ENCODE data around the gene CNDP2. TPM values are rescaled to one million over a fixed set of nuclear protein-coding genes. Genes with fewer than 3 reads are reported as not detected.

The CNDP2 gene
- total RNA-seq, 1 experiment from 2014 or later: 310 TPM

- ATAC-seq (no peak), DNase-seq (ENCODE audit: low read depth, low spot score) (no peak)
- POLR2A ChIA-PET: no interaction called here
- no peak for TF ChIP-seq TCF7L2 (IDR thresholded peaks at IDR 0.05; ENCODE audit: low read depth, low read length)
- no peak for TF ChIP-seq POLR2AphosphoS5 (IDR thresholded peaks at IDR 0.05; ENCODE audit: low read depth, low read length)
- no peak for TF ChIP-seq SIN3A (IDR thresholded peaks at IDR 0.05; ENCODE audit: borderline replicate concordance, insufficient read depth, low read depth, low read length)
- TF ChIP-seq CTCF (IDR thresholded peaks at IDR 0.05): no peak
- no peak for TF ChIP-seq REST (IDR thresholded peaks at IDR 0.05; ENCODE audit: insufficient read depth in 1 of 2, low read depth in 2 of 2, low read length in 1 of 2)
- no peak overlapping the region for H3K27ac ChIP-seq (ENCODE audit: low read length)
- intact Hi-C loops (cut with micrococcal nuclease; ENCODE audit: unreplicated experiment): no loop called here
- H3K27me3 ChIP-seq (ENCODE audit: control insufficient read depth, insufficient read depth, low read length): no peaks in the 10 kb centered on the region
- H3K4me1 ChIP-seq (ENCODE audit: control insufficient read depth, insufficient read depth, low read length): no peaks in the 10 kb centered on the region
- CTCF ChIA-PET: interaction anchor here (1.5 kb wide), 1 partner anchor 11 kb away, joined by 4 read pairs; no protein-coding TSS in a partner anchor
- no peaks in the 10 kb centered on the region for H3K36me3 ChIP-seq (ENCODE audit: control insufficient read depth, insufficient read depth, low read length)
- no TSS peak for BruUV-seq (replicated peaks)
- in situ Hi-C loops (cut with HindIII; ENCODE audit: low pct_unique_long_range_greater_than_20kb, low sequenced_read_pairs): no loop called here
- H3K9me3 ChIP-seq (ENCODE audit: control insufficient read depth, insufficient read depth, low read depth, low read length): no peaks in the 10 kb centered on the region
- H3K4me3 ChIP-seq (ENCODE audit: low read depth in 2 of 2, low read length in 2 of 2): no peak overlapping the region
Measured at GRCh38 chr18:74482697-74483096, 13.5 kb upstream of the CNDP2 start.

- POLR2A ChIA-PET: no interaction called here
- 0 out of 2 replicates have a peak, but pooled peaks have one; percentile 11 for ATAC-seq
- H3K9me3 ChIP-seq (ENCODE audit: control insufficient read depth, insufficient read depth, low read depth, low read length): no peaks in the 10 kb centered on the region
Measured at GRCh38 chr18:74486119-74486849, 9.9 kb upstream of the CNDP2 start.

More at GRCh38 chr18:74486119-74486849, 9.9 kb upstream of the CNDP2 start:
- intact Hi-C loops (cut with micrococcal nuclease; ENCODE audit: unreplicated experiment) (no loop called here), in situ Hi-C loops (cut with HindIII; ENCODE audit: low pct_unique_long_range_greater_than_20kb, low sequenced_read_pairs) (no loop called here)
- TF ChIP-seq POLR2AphosphoS5 (IDR thresholded peaks at IDR 0.05; ENCODE audit: low read depth, low read length): no peak
- TF ChIP-seq CTCF (IDR thresholded peaks at IDR 0.05): no peak
- TF ChIP-seq TCF7L2 (IDR thresholded peaks at IDR 0.05; ENCODE audit: low read depth, low read length): no peak
- TF ChIP-seq REST (IDR thresholded peaks at IDR 0.05; ENCODE audit: insufficient read depth in 1 of 2, low read depth in 2 of 2, low read length in 1 of 2): no peak
- no peak for TF ChIP-seq SIN3A (IDR thresholded peaks at IDR 0.05; ENCODE audit: borderline replicate concordance, insufficient read depth, low read depth, low read length)
- Histone ChIP-seq H3K4me1 (ENCODE audit: control insufficient read depth, insufficient read depth, low read length) (no peaks in the 10 kb centered on the region), H3K27me3 (ENCODE audit: control insufficient read depth, insufficient read depth, low read length) (peaks cover 2% of the 10 kb centered on the region; the same call in 1 of the 2 replicates), H3K4me3 (ENCODE audit: low read depth in 2 of 2, low read length in 2 of 2) (no peak overlapping the region), H3K36me3 (ENCODE audit: control insufficient read depth, insufficient read depth, low read length) (no peaks in the 10 kb centered on the region), H3K27ac (ENCODE audit: low read length) (no peak overlapping the region)
- BruUV-seq (replicated peaks): no TSS peak
- no peak for DNase-seq (ENCODE audit: low read depth, low spot score)
- CTCF ChIA-PET: interaction anchor here (0.6 kb wide), 1 partner anchor 65 kb away, joined by 6 read pairs; no protein-coding TSS in a partner anchor

All from Panc1 (cell line).